Mesenchymal stem cell (in vitro differentiated cells and primary cell): ENCODE data around the gene PLAAT2.

Source experiments
- DNase-seq: peaks from one replicate; pipeline ENCODE4 v3.0.0-alpha.2; 2013
- H2AFZ ChIP-seq: one replicate; pipeline ENCODE4 v1.6.1; 2013; ENCODE audit warnings: low read depth, mild to moderate bottlenecking, control low read depth, inconsistent platforms, low read length, moderate library complexity
- H2AK5ac ChIP-seq: 2 replicates; pipeline ENCODE4 v1.6.1; 2013; ENCODE audit warnings: low read length, moderate library complexity, mild to moderate bottlenecking, inconsistent platforms; ENCODE audit not compliant: severe bottlenecking
- H2BK120ac ChIP-seq: one replicate; pipeline ENCODE4 v1.6.1; 2013; ENCODE audit warnings: low read depth, mild to moderate bottlenecking, inconsistent platforms, low read length, moderate library complexity
- H2BK12ac ChIP-seq, 2 experiments: one replicate each; pipeline ENCODE4 v1.6.1; 2013; ENCODE audit warnings: inconsistent platforms in 2 of 2, low read length in 2 of 2, mild to moderate bottlenecking in 2 of 2, moderate library complexity in 2 of 2, control low read depth in 1 of 2
- H2BK15ac ChIP-seq: one replicate; pipeline ENCODE4 v1.6.1; 2013; ENCODE audit warnings: mild to moderate bottlenecking, low read depth, inconsistent platforms; ENCODE audit not compliant: poor library complexity, severe bottlenecking
- H2BK5ac ChIP-seq: 2 replicates; pipeline ENCODE4 v1.6.1; 2013; ENCODE audit warnings: low read depth, mild to moderate bottlenecking, low read length, control low read depth, inconsistent platforms; ENCODE audit not compliant: poor library complexity, severe bottlenecking
- H3K14ac ChIP-seq, 2 experiments: one replicate each; pipeline ENCODE4 v1.6.1; 2013; ENCODE audit warnings: inconsistent platforms in 2 of 2, low read length in 2 of 2, control low read depth in 1 of 2, mild to moderate bottlenecking in 1 of 2, moderate library complexity in 1 of 2
- H3K18ac ChIP-seq, 2 experiments: one replicate each; pipeline ENCODE4 v1.6.1; 2013; ENCODE audit warnings: inconsistent platforms in 2 of 2, low read length in 2 of 2, control low read depth in 1 of 2, low read depth in 1 of 2, mild to moderate bottlenecking in 1 of 2
- H3K23ac ChIP-seq, 2 experiments: one replicate each; pipeline ENCODE4 v1.6.1; 2013; ENCODE audit warnings: inconsistent platforms in 2 of 2, low read length in 2 of 2, mild to moderate bottlenecking in 2 of 2, moderate library complexity in 2 of 2, control low read depth in 1 of 2
- H3K27ac ChIP-seq: 2 replicates; pipeline ENCODE4 v1.5.1; 2013; ENCODE audit warnings: mild to moderate bottlenecking, moderate library complexity, low read length, control low read depth, inconsistent platforms; ENCODE audit not compliant: poor library complexity, severe bottlenecking
- H3K27me3 ChIP-seq, 2 experiments: 2 replicates each; pipeline versions ENCODE4 v1.6.1 to v1.7.0; 2013; ENCODE audit warnings: low read length in 2 of 2, mild to moderate bottlenecking in 2 of 2, moderate library complexity in 2 of 2, control low read depth in 1 of 2, inconsistent platforms in 1 of 2; ENCODE audit not compliant: control insufficient read depth in 1 of 2, insufficient read depth in 1 of 2
- H3K36me3 ChIP-seq, 2 experiments: 2 replicates each; pipeline versions ENCODE4 v1.6.1 to v1.7.0; 2013; ENCODE audit warnings: low read length in 2 of 2, control low read depth in 1 of 2, inconsistent platforms in 1 of 2, low read depth in 1 of 2, mild to moderate bottlenecking in 1 of 2; ENCODE audit not compliant: insufficient read depth in 2 of 2, control insufficient read depth in 1 of 2
- H3K4ac ChIP-seq, 2 experiments: one replicate each; pipeline ENCODE4 v1.6.1; 2013; ENCODE audit warnings: inconsistent platforms in 2 of 2, low read length in 2 of 2, mild to moderate bottlenecking in 2 of 2, moderate library complexity in 2 of 2, control low read depth in 1 of 2, low read depth in 1 of 2
- H3K4me1 ChIP-seq: 2 replicates; pipeline ENCODE4 v1.6.1; 2013; ENCODE audit warnings: low read depth, low read length, control low read depth; ENCODE audit not compliant: control insufficient read depth, insufficient read depth
- H3K4me2 ChIP-seq: 2 replicates; pipeline ENCODE4 v1.6.1; 2013; ENCODE audit warnings: low read length, mild to moderate bottlenecking, inconsistent platforms; ENCODE audit not compliant: poor library complexity, severe bottlenecking
- H3K4me3 ChIP-seq, 2 experiments: 2 replicates each; pipeline versions ENCODE4 v1.5.1 to v1.7.0; 2013; ENCODE audit warnings: low read length in 2 of 2, mild to moderate bottlenecking in 2 of 2, control low read depth in 1 of 2, low read depth in 1 of 2; ENCODE audit not compliant: insufficient read depth in 1 of 2
- H3K79me1 ChIP-seq: replicated peaks from 2 replicates; pipeline ENCODE4 v1.6.1; 2013; ENCODE audit warnings: mild to moderate bottlenecking, control low read depth, low read length, inconsistent platforms; ENCODE audit not compliant: poor library complexity, severe bottlenecking
- H3K9ac ChIP-seq: 2 replicates; pipeline ENCODE4 v1.7.0; 2013; ENCODE audit warnings: mild to moderate bottlenecking, low read length, moderate library complexity
- H3K9me3 ChIP-seq: 2 replicates; pipeline ENCODE4 v1.7.0; 2013; ENCODE audit warnings: mild to moderate bottlenecking, low read length; ENCODE audit not compliant: control insufficient read depth
- H4K8ac ChIP-seq: one replicate; pipeline ENCODE4 v1.6.1; 2013; ENCODE audit warnings: inconsistent platforms, mild to moderate bottlenecking, low read length, moderate library complexity
- H4K91ac ChIP-seq: one replicate; pipeline ENCODE4 v1.6.1; 2013; ENCODE audit warnings: mild to moderate bottlenecking, low read length, inconsistent platforms
- WGBS: methylation state at CpG from one replicate; pipeline ENCODE4 v1.1.7; 2013; ENCODE audit warnings: mixed read lengths; 5-methylcytosine and 5-hydroxymethylcytosine counted together

PLAAT2 gene

DNA sequence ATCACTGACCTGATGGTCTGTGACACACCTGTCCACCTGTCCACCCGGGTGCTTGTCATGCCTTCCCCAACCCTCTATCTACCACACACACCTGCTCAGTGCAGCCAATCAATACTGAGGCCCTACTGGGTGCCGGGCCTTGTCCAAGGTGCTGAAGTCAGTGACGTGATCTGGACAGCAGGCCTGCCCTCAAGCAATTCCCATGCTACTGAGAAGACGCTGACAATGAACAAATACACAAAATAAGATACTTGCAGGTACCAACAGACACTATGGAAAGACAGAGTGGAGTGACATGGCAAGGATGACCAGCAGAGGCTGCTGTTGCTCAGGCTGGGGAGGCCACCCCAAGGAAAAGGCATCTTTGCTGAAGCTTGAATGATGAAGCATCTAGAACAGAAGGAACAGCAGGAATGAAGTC is 29.8 kb upstream of the PLAAT2 start:
- Histone ChIP-seq H3K4ac (no peak overlapping the region), H2AFZ (no peak overlapping the region), H3K9ac (no peak overlapping the region), H2AK5ac (no peak overlapping the region), H3K79me1 (peaks cover 32% of the 10 kb centered on the region), H3K9me3 (no peaks in the 10 kb centered on the region), H2BK12ac (no peak overlapping the region), H3K4me1 (peaks cover 7% of the 10 kb centered on the region), H2BK120ac (no peak overlapping the region), H3K23ac (no peak overlapping the region), H3K18ac (no peak overlapping the region), H4K91ac (no peak overlapping the region), H3K36me3 (peaks cover 29 to 68% of the 10 kb centered on the region in 2 experiments), H2BK15ac (no peak overlapping the region), H3K4me3 (no peak overlapping the region), H3K14ac (no peak overlapping the region), H2BK5ac (no peak overlapping the region), H3K27me3 (no peaks in the 10 kb centered on the region), H3K4me2 (no peak overlapping the region), H3K27ac (no peak overlapping the region), H4K8ac (no peak overlapping the region)
- WGBS, result 72% methylated on average over 4 of the region's 4 CpGs
- DNase-seq, result no peak

DNA sequence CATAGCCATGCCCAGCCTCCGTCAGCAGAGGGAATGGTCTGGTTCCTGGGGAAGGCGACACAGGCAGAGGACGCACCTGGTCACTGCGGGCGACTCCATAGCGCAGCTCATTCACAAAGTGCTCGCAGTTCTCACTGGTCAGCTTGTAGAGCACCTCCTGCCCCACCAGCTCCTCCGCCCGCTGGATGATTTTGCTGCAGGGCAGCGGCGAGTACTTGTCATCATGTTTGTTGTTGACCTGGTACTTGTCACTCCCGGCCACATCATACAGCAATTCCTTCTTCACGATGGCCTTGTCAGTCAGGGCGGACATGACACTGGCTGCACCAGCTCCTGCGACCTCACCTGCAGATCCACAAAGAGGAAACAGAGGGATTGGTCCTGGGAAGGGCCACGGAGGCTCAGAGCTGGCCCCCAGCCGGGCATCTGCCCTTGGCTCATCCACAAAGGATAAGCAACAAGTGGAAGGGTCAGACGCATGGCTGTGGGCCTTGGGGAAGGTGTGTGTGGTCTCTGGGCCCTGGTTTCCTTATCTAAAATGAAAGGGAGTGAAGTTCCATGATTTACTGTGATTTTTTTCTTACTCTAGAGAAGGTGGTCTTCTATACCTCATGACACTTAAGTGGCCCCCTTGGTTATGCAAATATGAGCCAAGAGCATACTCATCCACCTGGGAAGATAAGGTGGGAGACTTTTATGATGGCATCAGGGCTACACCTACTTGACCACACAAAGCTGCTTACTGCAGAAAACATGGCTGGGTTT is 27.0 kb upstream of the PLAAT2 start:
- no peak overlapping the region for H2BK15ac ChIP-seq
- no peak overlapping the region for H3K4ac ChIP-seq
- no peak overlapping the region for H3K14ac ChIP-seq
- peaks cover 27 to 58% of the 10 kb centered on the region in 2 experiments for H3K36me3 ChIP-seq
- no peak overlapping the region for H4K91ac ChIP-seq
- H2AK5ac ChIP-seq, result no peak overlapping the region
- DNase-seq, result no peak
- H3K27me3 ChIP-seq, result no peaks in the 10 kb centered on the region
- peaks cover 30% of the 10 kb centered on the region for H3K79me1 ChIP-seq
- 86% methylated on average over 18 of the region's 18 CpGs for WGBS
- no peak overlapping the region for H3K4me3 ChIP-seq
- H2AFZ ChIP-seq, result no peak overlapping the region
- H3K18ac ChIP-seq, result no peak overlapping the region
- no peak overlapping the region for H3K9ac ChIP-seq
- H4K8ac ChIP-seq, result no peak overlapping the region
- no peak overlapping the region for H2BK5ac ChIP-seq
- no peak overlapping the region for H3K27ac ChIP-seq
- H3K9me3 ChIP-seq, result no peaks in the 10 kb centered on the region
- no peak overlapping the region for H3K23ac ChIP-seq
- no peak overlapping the region for H2BK120ac ChIP-seq
- peaks cover 5% of the 10 kb centered on the region for H3K4me1 ChIP-seq
- H3K4me2 ChIP-seq, result no peak overlapping the region
- H2BK12ac ChIP-seq, result no peak overlapping the region

DNA sequence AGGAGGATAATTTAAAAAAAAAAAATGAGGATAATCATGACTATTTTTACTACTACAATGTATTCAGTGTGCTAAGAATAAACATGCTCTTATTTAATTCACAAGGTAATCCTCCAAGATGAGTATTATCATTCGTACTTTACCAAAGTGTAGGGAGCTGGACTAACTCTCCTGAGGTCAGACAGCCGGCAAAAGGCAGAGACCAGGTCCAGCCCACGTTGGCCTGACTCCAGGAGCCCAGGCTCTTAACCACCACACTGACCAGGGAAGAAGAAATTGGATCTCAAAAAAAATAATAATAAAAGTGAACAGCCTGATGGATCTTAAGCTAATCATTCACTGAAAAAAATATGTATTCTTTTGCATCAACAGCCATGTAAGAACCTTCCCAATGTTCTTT is 25.8 kb upstream of the PLAAT2 start:
- DNase-seq, result no peak
- no peaks in the 10 kb centered on the region for H3K9me3 ChIP-seq
- H4K8ac ChIP-seq, result no peak overlapping the region
- H3K4me2 ChIP-seq, result no peak overlapping the region
- H3K4me1 ChIP-seq, result peaks cover 5% of the 10 kb centered on the region
- H2BK15ac ChIP-seq, result no peak overlapping the region
- H2BK120ac ChIP-seq, result no peak overlapping the region
- peaks cover 27 to 51% of the 10 kb centered on the region in 2 experiments for H3K36me3 ChIP-seq
- no peak overlapping the region for H2BK5ac ChIP-seq
- no peak overlapping the region for H4K91ac ChIP-seq
- H3K4ac ChIP-seq, result no peak overlapping the region
- H2BK12ac ChIP-seq, result no peak overlapping the region
- 80% methylated on average over 2 of the region's 3 CpGs for WGBS
- H3K4me3 ChIP-seq, result no peak overlapping the region
- H3K23ac ChIP-seq, result no peak overlapping the region
- no peak overlapping the region for H2AFZ ChIP-seq
- no peak overlapping the region for H3K27ac ChIP-seq
- no peak overlapping the region for H2AK5ac ChIP-seq
- H3K27me3 ChIP-seq, result no peaks in the 10 kb centered on the region
- peaks cover 28% of the 10 kb centered on the region for H3K79me1 ChIP-seq
- no peak overlapping the region for H3K9ac ChIP-seq
- no peak overlapping the region for H3K18ac ChIP-seq
- H3K14ac ChIP-seq, result no peak overlapping the region

DNA sequence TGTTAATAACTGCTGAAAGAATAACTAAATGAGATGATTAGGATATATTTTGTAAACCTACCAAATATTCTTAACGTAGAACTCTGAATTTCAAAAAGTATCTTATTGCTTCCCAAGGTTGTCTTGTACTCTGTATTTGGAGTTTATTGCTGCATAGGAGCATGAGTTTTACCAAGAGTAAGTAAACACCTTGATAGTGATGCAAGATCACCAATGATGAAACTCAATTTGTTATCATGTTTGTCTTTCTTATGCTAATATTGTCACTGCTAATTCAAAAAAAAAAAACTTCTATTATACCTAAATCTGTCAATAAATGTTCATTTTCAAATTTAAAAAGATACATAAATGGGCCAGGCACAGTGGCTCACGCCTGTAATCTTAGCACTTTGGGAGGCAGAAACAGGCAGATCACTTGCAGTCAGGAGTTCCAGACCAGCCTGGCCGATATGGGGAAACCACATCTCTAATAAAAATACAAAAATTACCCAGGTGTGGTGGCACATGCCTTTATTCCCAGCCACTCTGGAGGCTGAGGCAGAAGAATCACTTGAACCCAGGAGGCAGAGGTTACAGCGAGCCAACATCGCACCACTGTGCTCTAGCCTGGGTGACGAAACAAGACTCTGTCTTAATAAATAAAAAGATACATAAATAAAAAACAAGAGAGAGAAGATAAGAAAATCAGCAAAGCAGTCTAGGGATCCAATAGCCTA is 23.4 kb upstream of the PLAAT2 start:
- Histone ChIP-seq H3K18ac (no peak overlapping the region), H4K91ac (no peak overlapping the region), H3K79me1 (peaks cover 19% of the 10 kb centered on the region), H3K4me1 (peaks cover 2% of the 10 kb centered on the region), H2BK5ac (no peak overlapping the region), H3K23ac (no peak overlapping the region), H3K14ac (no peak overlapping the region), H2BK120ac (no peak overlapping the region), H2AFZ (no peak overlapping the region), H3K4me3 (no peak overlapping the region), H3K4me2 (no peak overlapping the region), H3K9me3 (peaks cover 4% of the 10 kb centered on the region), H4K8ac (no peak overlapping the region), H3K27me3 (no peaks in the 10 kb centered on the region), H2BK15ac (no peak overlapping the region), H3K36me3 (peaks cover 32 to 35% of the 10 kb centered on the region in 2 experiments), H2BK12ac (no peak overlapping the region), H2AK5ac (no peak overlapping the region), H3K27ac (no peak overlapping the region), H3K9ac (no peak overlapping the region), H3K4ac (no peak overlapping the region)
- no peak for DNase-seq
- WGBS, result 87% methylated on average over 3 of the region's 6 CpGs
